Activated CD8-positive, alpha-beta memory T cell treated with anti-CD3 and anti-CD28 coated beads, Interleukin-2, amount 50 U/mL, for 48 hours (primary cell): ENCODE data around the gene DDX42.

ENCODE experiments used
- DNase-seq: peaks from one replicate; pipeline ENCODE4 v3.0.0-alpha.2; 2020

The DDX42 gene

DNA sequence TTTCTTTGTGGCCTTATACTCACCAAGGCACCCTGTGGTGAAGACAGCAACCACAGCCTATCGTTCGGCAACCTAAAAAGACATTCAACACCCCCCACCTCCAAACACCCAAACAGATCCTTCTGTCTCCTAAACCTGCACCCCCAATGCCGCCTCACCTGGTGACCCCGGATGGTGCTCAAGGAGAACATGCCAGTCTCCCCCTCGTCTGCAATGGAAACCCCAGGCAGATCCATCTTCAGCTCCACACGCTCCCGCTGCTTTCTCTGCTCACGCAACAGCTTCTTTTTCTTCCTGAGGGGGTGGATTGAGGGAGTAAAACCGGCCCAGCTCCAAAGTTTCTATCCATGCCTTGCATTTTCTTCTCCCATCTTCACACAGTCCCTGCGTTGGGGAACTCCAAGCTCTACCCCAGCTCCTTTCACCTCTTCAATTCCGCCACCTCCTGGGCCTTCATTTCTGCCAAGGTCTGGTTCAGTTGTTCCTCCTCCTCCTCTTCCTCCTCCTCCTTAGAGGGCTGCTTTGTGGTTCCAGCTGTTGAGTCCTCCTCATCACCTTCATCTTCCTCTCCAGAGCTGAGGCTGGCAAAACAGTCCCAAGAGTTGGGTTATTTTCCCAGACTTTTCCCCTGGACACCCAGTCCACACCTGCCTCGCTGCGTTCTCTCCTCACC is 49.8 kb downstream of the DDX42 start:
- DNase-seq = no peak

DNA sequence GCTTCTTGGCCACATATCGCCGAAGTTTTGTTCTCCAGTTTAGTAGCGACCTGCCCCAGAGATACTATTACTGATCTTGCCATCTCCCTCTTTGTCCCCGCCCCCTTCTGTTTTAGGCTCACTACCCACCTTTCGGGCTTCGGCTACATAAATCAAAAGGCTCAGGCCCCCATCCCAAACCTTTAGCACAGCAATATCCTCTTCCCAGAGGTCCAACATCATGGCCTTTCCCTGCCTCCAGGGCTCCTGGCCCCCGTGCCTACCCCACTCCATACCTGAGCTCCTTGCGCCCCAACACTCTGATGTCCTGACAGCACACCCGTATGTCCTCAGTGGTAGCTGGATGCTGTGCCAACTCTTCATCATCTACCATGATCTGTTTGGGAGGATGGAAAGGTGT is 50.4 kb downstream of the DDX42 start:
- no peak for DNase-seq

DNA sequence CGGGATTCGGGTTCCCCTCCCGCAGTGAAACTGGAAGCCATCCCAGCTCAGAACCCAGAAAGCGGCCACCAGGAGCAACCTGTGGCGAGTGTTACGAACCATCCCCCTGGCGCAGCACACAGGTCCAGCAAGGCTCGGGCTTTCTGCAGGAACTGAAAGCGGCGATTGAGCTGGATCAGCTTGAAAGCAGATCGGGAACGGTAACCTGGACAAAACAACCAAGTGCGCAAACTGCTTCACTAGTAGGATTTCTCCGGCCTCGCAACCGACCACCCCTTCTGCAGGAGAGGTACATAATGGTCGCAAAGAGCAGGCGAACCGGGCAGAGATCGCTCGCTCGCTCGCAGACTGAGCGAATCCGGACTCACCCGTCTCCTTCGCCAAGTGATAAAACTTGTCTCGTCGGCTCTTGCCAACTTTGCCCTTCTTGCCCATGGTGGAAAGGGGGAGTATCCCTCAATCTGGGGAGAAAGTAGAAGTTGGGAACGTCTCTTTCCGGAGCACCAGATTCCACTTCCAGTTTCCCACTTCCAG is 52.6 kb downstream of the DDX42 start:
- DNase-seq = peak; percentile 59

DNA sequence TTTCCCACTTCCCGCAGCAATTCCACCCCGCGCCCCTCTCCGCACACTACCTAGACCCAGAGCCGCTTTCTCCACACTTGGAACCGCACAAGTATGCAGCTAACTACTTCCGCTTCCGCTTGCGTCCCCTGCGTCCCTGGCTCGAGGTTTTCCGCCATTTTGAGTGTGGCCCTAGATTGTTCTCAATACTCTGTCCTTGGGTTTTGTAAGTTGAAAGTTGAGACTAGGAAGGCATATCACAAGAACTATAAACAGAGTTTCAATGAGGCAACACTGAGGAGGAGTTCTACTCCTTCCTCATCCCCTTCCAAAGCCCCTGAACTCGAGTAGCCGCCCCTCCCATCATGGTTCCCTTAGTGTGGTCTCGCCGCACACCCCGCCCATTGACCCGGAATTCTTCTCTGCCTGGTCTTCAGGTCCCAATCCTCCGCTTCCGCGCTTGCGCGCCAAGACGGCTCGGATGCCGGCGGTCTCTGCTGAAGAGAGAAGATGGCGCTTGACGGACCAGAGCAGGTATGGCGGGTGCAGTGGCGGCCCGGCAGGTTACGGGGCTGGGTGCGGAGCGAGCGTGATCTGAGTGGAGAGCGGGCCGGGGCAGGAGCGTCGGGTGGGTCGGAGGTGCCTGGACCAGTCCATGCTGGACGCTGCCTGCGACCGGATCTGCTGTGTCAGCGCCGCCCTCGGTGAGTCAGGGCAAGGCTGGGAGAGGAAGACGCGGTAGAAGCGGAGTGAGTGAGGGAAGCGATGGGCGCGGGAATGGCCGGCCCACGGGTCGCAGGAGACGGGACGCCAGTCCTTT is 53.2 kb downstream of the DDX42 start, which contains the start of the genes FTSJ3 and PSMC5:
FTSJ3 (minus strand) TSS at position 662 of the 799 bp plus-strand sequence. CDS start 761 bp downstream, outside the sequence.
PSMC5 (plus strand) TSS at position 430 of the 799 bp plus-strand sequence; CDS start at position 490, 60 bp downstream.
- DNase-seq = peak; percentile 94

DNA sequence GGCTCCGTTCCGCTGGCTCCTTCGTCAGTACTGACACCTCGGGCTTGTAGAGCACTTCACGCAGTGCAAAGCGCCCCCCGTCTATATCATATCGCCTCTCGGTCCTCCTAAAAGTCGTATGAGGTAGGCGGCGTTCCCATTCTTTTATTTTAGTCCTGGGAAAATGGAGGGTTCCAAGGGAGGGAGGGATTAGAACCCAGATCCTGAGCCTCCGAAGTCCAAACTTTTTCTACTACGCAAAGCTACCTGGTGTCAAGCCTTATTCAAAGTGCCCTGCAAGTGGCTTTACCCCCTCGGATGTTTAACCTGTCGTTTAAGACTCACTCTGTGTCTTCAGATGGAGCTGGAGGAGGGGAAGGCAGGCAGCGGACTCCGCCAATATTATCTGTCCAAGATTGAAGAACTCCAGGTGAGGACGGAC is 53.8 kb downstream of the DDX42 start:
- no peak for DNase-seq

DNA sequence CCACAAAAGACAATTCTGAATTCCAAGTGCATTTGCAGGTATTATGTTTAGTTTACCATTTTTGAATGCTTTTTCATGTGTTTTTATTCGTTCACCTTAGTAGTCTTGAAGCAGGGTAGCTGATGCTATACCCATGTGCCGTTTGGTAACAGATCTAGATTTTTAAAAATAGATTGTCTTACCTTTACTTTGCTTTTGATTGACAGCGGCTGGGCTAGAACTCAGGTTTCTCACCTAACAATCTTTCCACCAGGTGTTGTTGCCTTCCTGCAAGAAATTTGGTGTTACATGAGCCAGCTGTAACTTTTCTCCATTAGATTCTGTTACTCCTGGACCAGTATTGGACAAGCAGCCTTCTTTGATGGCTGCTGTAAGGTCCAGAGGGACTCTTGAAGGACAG is 55.0 kb downstream of the DDX42 start:
- no peak for DNase-seq

DNA sequence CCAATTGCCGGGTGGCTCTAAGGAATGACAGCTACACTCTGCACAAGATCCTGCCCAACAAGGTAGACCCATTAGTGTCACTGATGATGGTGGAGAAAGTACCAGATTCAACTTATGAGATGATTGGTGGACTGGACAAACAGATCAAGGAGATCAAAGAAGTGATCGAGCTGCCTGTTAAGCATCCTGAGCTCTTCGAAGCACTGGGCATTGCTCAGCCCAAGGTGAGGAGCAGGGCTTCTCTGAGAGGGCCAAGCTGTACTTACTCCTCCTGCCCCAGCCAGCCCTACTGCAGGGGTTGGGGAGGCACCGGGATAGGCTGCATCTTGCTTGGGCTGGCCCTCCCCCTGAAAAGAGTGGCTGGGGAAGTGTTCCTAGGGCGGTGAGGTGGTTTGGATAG is 56.3 kb downstream of the DDX42 start:
- peak; percentile 47 for DNase-seq

DNA sequence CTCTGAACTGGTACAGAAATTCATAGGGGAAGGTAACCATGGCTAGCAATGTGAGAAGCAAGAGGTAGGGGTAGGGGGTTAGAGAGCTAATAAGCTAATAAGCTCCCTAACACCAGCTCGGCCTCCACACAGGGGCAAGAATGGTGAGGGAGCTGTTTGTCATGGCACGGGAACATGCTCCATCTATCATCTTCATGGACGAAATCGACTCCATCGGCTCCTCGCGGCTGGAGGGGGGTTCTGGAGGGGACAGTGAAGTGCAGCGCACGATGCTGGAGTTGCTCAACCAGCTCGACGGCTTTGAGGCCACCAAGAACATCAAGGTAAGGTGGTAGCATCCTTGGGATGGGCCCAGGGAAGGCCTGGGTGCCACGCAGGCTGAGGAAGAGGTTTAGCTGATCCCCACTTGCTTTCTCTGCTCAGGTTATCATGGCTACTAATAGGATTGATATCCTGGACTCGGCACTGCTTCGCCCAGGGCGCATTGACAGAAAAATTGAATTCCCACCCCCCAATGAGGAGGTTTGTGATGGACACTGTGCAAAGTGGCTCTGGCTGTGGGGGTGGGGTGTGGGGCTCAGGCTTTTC is 57.0 kb downstream of the DDX42 start:
- peak; percentile 49 for DNase-seq

DNA sequence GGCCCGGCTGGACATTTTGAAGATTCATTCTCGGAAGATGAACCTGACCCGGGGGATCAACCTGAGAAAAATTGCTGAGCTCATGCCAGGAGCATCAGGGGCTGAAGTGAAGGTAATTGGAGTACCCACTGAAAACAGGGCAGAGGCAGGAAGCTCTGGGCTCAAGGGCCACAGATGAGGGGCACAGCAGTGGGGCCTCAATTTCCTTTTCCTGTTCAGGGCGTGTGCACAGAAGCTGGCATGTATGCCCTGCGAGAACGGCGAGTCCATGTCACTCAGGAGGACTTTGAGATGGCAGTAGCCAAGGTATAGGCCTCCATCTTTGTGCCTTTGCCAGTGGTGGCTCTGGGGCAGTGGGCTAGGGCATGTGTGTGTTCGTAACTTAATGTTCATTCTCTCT is 57.5 kb downstream of the DDX42 start:
- DNase-seq = peak; percentile 43

DNA sequence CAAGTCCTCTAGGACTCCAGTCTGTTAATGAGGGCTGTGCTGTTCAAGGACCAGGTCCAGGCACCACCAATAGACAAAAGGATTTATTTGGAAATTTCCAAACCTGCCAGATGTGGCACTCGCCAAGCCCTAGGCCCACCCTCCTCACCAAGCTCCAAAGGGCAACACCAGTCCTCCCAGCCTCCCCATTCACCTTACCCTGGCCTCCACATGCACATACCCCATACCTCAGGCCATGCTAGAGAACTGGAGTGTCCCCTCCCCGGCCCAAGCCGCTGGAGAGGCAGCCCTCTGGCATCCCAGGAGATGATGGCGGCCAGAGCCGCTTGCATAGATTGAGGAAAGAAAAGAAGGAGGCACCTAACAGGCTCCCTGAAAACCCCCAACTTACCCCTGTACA is 58.0 kb downstream of the DDX42 start:
- no peak for DNase-seq

DNA sequence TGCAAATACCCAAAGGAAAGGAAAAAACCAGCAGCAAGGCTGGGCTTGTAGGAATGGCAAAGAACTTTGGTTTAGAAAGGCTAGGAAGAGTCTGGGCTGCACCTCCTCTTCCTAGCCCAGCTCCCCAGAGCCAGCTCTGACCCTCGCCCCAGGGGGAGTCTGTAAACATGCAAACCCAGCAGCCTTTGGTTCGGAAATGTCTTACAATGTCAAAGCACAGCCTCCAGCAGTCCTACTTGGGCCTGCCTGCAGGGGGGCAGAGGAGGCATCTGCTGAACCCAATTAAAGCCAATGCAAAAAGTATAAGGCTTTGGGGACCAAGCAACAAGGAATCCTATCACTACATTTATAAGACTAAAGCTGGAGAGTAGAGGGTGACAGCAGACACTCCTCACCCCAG is 58.5 kb downstream of the DDX42 start:
- no peak for DNase-seq

DNA sequence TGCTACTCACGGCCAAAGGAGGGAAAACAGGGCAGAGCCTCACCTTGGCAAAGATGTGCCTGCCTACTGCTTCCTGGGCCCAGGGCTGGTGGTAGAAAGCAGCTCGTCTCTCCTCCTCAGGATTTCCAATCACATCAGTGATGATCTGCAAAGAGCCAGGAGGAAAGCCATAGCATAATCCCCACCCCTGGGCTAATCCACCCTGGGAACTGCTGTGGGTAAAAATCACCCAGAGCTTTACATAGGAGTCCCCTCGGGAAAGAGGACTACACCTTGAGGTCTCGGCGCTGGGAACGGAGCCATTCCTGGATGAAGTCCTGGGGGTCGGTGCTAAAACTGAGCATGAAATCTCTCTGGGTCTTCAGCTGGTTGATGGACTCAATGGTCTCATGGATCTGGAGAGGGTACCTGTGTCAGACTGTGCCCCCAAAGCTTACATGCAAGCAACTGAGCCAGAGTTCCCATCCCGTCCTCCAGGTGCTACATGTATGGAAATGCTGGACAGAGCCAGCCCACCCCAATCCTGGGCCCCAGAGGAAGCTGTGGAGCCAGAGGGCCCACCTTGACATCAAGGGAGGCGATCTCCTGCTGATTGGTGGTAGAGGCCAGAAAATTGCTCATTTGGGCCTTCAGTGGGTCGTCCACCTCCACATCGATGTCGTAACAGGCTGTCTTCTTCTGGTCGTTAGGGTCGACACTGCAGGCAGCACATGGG is 59.2 kb downstream of the DDX42 start:
- peak; percentile 51 for DNase-seq

DNA sequence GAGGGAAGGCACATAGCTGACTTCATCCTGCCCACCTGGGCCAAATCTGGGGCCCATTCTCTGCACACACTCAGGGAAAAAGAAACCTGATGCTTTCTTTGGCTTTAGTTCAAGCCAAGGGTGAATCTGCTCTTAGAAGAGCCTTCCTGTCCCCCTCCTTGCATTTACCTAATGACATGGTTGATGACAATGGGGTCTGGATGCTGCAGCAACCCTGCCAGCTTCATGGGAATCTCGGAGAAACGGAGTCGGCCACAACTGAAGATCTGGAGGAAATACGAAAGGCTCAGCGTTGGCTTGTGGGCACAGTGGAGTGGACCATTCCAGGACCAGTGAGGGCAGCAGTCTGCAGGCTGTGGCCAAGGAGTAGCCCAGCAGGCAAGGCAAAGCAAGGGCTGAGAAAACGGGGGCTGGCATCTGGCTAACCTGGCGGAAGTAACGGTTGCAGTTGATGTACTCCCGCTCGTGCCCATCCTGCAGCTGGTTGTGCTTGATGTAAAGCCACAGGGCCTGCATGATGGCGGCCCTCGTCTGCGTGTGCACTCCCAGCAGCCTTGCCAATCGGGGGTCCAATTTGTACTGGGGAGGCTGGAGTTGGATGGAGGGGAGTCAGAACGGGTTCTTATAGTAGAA is 59.9 kb downstream of the DDX42 start:
- peak; percentile 54 for DNase-seq

DNA sequence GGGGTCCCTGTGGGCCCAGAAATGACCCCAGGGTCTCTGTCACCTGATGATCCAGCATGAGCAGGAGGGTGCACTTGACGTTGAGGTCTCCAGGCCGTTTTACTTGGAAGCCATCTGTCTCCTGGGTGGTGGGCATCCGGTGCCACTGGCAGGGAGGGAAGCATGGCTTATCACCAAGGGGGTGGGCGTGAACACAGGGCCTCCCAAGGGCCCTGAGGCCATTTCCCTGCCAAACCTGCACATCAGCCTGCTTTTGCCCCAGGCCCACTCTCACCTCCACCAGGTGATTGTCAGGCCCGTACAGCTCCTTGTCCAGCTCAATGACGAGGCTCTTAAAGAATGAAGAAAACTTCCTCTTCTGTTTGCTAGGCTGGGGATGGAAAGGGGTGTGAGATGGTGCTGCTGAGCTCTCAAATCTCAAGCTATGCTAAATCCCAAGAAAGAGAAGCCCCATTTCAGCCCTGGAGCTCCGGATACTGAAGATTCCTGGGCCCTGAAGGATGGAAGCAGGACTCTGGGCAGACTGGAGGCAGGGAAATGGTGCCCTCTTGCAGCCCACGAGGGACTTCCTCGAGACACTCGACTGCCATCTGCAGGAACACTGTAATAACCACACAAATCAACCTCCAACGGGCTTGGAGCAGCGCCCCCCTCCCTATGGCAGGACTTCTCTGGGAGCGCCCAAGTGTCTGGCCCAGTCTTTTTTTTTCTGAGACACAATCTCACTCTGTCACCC is 60.6 kb downstream of the DDX42 start:
- peak; percentile 66 for DNase-seq

DNA sequence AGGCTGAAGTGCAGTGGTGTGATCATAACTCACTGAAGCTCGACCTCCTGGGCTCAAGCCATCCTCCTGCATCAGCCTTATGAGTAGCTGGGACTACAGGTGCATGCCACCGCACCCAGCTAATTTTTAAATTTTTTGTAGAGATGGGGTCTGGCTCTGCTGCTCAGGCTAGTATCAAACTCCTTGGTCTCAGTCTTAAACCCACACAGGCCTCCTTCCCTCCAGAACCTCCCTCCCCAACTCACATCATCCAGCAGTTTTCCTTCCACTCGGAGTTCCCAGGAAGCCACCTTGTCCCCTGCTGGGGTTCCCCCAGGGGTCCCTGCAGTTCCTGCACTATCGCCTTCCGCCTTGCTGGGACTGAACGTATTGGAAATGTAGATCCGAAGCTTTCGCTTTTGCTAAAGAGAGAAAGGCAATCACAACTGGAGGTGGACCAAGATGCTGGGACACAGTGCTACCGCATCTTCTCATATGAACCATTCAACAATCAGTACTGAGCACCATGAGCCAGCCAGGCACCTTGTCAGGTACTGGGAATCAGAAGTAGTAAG is 61.3 kb downstream of the DDX42 start:
- DNase-seq = no peak

DNA sequence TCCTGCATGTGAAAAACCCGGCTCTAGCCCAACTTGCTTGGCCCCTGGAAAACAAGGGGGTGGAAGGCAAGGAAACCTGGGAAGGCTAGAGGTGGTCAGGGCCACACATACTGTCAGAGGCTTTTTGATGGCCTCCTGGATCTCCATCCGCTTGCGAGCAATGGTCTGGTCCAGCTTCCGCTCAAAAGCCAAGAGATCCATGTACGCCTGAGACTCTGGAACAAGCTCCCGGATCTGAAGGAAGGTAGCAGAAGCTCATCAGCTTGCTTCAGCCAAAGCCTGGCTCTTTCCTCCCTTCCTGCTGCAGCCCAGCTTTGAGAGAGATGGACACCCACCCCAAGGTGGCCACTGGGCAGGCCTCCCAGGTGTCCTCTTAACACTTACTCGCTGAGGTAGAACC is 62.8 kb downstream of the DDX42 start:
- no peak for DNase-seq

DNA sequence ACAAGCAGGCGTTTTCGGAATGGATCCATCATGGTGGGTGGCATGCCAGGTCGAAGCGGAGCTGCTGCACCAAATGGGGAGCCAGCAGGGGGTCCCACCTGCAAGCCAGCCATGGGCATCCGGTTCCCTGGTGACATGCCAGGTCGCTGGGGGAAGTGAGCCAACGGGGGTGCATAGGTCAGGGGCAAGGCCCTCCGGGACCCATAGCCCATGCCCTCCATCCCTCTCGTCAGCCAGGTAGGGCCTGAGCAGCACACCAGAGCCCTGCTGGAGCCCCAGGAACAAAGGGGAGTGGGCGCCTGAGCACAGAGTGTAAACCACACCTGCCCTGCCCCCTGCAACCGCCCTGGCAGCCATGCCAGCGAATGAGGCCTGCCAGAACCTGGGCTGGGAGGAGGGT is 63.5 kb downstream of the DDX42 start:
- no peak for DNase-seq

DNA sequence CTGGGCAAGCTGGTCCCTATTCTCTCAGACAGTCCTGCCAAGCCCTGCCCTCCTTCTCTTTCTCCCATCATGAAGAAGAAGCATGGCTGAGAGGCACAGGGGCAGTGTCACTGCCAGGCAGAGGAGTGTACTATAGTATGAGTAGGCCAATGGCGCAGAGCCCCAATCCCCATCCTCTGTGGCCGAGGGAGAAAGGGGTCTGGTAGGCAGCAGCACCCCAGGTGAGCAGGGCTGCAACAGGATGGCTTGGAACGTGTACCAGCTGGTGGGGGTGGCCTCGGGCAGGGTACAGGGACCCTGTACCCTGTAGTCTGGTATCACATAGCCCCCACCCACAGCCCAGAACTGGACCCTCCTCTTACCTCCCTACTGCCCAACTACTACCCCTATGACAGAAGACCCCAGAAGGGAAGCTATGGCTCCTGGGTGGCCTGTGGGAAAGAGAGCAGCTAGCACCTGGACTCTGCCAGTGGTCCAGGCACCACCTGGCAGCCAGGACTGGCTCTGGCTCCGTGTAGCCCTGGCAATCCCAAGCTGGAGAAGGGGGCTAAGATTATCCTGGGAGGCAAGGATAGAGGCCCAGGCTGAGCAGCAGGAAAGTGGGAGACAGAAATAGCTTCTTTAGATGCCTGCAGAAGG is 64.1 kb downstream of the DDX42 start:
- DNase-seq = no peak

DNA sequence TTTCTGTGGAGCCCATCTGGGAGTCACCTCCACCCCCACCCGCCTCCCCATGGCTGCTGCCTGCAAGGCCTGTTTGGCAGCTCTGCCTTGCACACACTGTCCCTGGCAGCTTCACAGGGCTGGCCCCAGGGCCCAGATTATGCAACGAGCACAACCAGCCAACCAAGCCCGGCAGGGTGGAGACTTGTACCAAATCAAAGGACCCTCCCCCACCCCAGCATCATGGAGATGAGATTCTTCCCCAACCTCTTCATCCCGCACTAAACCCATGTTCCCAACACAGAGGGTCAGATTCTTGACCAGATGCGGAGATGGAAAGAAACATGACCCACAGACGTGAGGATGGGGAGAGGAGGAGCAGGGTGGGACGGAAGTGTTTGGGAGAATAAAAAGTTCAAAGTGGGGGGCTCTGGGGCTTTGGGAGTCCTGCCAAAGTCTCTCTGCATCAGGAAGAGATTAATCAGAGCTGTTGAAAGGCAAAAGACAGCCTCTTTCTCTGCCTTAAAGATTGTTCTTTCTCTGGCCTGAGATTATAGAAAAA is 64.7 kb downstream of the DDX42 start:
- no peak for DNase-seq

DNA sequence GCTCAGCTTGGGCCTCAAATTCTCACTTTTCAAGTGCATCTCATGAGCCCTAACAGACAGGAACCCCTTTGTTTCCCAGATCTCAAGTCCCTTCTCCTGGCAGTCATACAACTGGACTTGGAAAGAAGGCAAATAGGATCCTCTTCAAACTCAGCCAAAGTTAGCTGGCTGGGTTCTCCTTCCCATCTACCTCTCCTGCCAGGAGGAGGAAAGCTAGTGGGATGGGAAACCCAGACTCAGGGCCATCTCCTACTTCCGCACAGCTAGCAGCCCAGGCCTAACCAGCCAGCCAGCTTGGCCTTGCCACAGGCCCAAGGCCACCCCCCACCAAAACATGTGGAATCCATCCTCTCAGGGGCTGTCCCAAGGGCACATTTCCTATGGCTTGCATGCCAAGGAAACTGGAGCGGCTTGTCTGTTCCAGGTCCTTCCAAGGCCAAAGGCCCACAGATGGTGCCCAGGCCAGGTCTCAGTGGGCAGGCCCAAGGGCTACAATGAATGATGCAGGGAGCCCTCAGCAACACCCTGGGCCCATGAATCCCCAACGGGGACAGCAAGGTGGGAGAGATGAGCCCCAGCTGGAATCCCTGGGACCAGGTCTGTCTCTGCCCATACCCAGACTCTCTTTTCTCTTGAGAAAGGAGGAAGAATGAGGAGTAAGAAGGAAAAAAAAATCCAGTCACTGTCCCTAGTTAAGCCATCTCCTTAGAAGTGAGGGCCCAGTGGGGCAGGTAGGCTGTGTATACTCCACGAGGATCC is 66.8 kb downstream of the DDX42 start:
- DNase-seq = no peak
